ENCODE measurements around the gene LAMA3. TPM values are rescaled to one million over a fixed set of nuclear protein-coding genes. Genes with fewer than 3 reads are reported as not detected.

The LAMA3 gene
- total RNA-seq, 2 donors from 2014 or later: 30.1 to 34.2 TPM

GRCh38 chr18:23847321-23847986, 158.2 kb downstream of the LAMA3 start:
- Histone ChIP-seq H3K36me3 (no peaks in the 10 kb centered on the region), H3K4me3 (no peak overlapping the region), H3K4me1 (ENCODE audit: control insufficient read depth in 1 of 2, low read depth in 2 of 2) (no peaks in the 10 kb centered on the region), H3K27ac (no peak overlapping the region), H3K9me3 (no peaks in the 10 kb centered on the region), H3K27me3 (replicated peaks; ENCODE audit: insufficient read depth) (no peaks in the 10 kb centered on the region)
- ATAC-seq (ENCODE audit: insufficient number of reproducible peaks, low FRiP score, low read depth): no peak
- no peak for DNase-seq (ENCODE audit: low spot score)
- no peak for TF ChIP-seq CTCF (IDR thresholded peaks at IDR 0.05)

GRCh38 chr18:23849141-23849540, 159.9 kb downstream of the LAMA3 start:
- H3K4me3 ChIP-seq: no peak overlapping the region
- DNase-seq (ENCODE audit: low spot score): no peak
- no peaks in the 10 kb centered on the region for H3K9me3 ChIP-seq
- no peaks in the 10 kb centered on the region for H3K27me3 ChIP-seq (replicated peaks; ENCODE audit: insufficient read depth)
- no peak for ATAC-seq (ENCODE audit: insufficient number of reproducible peaks, low FRiP score, low read depth)
- H3K27ac ChIP-seq: no peak overlapping the region
- no peaks in the 10 kb centered on the region for H3K4me1 ChIP-seq (ENCODE audit: control insufficient read depth in 1 of 2, low read depth in 2 of 2)
- no peaks in the 10 kb centered on the region for H3K36me3 ChIP-seq
- no peak for TF ChIP-seq CTCF (IDR thresholded peaks at IDR 0.05)

- no peak for DNase-seq (ENCODE audit: low spot score)
- TF ChIP-seq CTCF (IDR thresholded peaks at IDR 0.05): no peak
- Histone ChIP-seq H3K36me3 (no peaks in the 10 kb centered on the region), H3K4me3 (no peak overlapping the region), H3K9me3 (no peaks in the 10 kb centered on the region), H3K27me3 (replicated peaks; ENCODE audit: insufficient read depth) (no peaks in the 10 kb centered on the region), H3K27ac (no peak overlapping the region), H3K4me1 (ENCODE audit: control insufficient read depth in 1 of 2, low read depth in 2 of 2) (no peaks in the 10 kb centered on the region)
- no peak for ATAC-seq (ENCODE audit: insufficient number of reproducible peaks, low FRiP score, low read depth)
Observed at GRCh38 chr18:23850215-23850614, 161.0 kb downstream of the LAMA3 start.

GRCh38 chr18:23851470-23852002, 162.3 kb downstream of the LAMA3 start:
- Histone ChIP-seq H3K27ac (no peak overlapping the region), H3K36me3 (no peaks in the 10 kb centered on the region), H3K4me1 (ENCODE audit: control insufficient read depth in 1 of 2, low read depth in 2 of 2) (no peaks in the 10 kb centered on the region), H3K27me3 (replicated peaks; ENCODE audit: insufficient read depth) (no peaks in the 10 kb centered on the region), H3K4me3 (no peak overlapping the region), H3K9me3 (no peaks in the 10 kb centered on the region)
- no peak for TF ChIP-seq CTCF (IDR thresholded peaks at IDR 0.05)
- ATAC-seq (ENCODE audit: insufficient number of reproducible peaks, low FRiP score, low read depth) (no peak), DNase-seq (ENCODE audit: low spot score) (no peak)

- Histone ChIP-seq H3K4me3 (no peak overlapping the region), H3K4me1 (ENCODE audit: control insufficient read depth in 1 of 2, low read depth in 2 of 2) (no peaks in the 10 kb centered on the region), H3K36me3 (no peaks in the 10 kb centered on the region), H3K27me3 (replicated peaks; ENCODE audit: insufficient read depth) (no peaks in the 10 kb centered on the region), H3K27ac (no peak overlapping the region), H3K9me3 (no peaks in the 10 kb centered on the region)
- no peak for TF ChIP-seq CTCF (IDR thresholded peaks at IDR 0.05)
- ATAC-seq (ENCODE audit: insufficient number of reproducible peaks, low FRiP score, low read depth) (no peak), DNase-seq (ENCODE audit: low spot score) (no peak)
Observed at GRCh38 chr18:23852236-23853045, 163.2 kb downstream of the LAMA3 start.
